GM18858 (cell line): ENCODE data around the gene CYP51A1.
"Not testable (repeated sequence)": the region's sequence is repeated elsewhere in the genome, so short reads cannot be mapped to it uniquely, and the experiment has no call there.

Experiments used
- ATAC-seq: cut with Tn5 transposase; IDR thresholded peaks from one replicate; pipeline ENCODE4 v1.9.1; 2021; ENCODE audit not compliant: unreplicated experiment

Gene CYP51A1

GRCh38 chr7:92131764-92132330 is 2.4 kb downstream of the CYP51A1 start:
- ATAC-seq, result no peak

DNA sequence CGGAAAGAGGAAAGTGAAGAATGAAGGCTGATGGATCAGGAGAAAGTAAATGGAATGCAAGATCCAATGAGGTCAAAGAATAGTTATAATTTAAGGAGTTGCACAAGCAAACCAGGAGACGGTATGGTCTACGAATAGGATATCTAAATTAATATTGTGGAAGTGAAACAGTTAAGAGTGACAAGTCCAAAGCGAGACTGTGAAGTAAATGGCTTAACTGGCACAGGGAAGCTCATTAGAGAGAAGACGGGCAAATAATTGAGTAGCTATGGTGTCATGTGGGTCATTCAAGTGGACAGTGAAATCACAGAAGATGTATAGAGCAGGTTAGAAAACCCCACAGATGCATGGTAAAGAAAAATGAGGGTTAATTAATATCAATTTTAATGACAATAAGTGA is 3.2 kb downstream of the CYP51A1 start:
- ATAC-seq, result no peak

DNA sequence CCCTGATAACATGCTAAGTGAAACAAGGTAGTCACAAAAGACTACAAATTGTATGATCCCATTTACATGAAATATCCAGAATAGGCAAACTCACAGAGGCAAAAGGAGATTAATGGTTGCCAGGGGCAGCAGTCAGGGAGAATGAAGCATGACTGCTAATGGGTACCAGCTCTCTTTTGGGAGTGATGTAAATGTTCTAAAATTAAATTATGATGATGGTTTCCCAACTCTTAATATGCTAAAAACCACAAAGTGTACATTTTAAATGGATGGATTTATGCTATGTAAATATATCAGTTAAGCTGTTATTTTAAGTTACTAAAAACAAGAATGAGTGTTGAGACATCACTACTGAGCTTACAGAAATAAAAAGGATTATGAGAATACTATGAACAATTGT is 12.6 kb downstream of the CYP51A1 start:
- no peak for ATAC-seq

DNA sequence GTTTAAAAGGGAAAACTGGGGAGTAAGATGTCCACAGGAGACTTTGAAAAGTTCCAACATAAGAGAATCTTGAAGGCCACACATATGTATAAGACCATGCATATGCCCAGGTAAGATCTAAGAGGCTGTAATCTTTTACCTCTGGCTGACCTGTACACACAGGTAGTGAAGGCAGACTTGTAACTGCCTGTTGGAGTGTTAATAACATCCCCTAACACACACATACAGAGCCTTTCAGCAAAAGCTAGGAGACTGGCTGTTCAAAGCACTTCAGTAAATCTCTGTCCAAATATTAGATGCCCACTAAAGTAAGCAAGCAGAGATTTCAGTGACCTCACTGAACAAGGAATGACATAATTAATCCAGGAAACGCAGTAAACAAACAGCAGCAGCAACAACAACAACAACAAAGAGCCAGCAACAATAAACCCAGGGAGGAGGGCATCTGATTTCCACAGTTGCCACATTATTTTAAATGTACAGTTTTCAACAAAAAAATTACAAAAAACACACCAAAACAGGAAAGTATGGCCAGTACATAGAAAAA is 15.0 kb downstream of the CYP51A1 start:
- no peak for ATAC-seq

GRCh38 chr7:92116949-92117348 is 17.3 kb downstream of the CYP51A1 start:
- ATAC-seq, result no peak

GRCh38 chr7:92115821-92116220 is 18.5 kb downstream of the CYP51A1 start:
- no peak for ATAC-seq

DNA sequence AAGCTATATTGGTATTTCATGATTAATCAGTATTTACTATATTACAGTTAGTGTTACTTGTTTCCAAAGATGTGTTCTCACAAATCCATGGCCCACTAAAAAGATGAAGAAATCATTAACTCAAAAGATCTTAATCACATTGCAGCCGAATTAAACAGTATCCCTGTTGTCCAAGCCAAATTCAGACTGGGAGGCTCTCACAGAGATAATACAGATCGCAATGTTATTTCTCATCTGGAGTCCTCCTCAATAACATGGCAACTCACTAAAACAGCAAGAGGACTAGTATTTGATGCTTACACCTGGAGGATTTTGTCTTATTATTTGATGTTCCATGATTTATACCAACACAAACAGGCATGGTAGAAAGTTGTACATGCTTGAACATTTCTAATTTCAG is 23.4 kb downstream of the CYP51A1 start:
- ATAC-seq, result no peak

DNA sequence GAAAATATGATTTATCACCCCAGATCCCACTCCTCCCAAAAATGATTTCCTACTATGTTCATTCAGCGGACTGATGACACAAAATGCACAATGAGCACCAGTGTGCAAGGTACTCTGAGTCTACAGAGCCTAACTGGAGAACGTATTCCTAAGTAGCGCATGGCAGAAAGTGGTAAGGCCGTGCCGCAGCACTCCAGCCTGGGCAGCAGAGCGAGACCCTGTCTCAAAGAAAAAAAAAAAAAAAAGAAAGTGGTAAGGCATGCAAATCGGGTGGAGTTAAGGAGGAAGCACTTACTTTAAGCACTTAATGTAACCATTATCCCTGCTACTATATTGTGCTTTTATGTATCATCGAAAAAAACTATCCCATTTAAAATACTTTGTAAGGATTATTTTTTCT is 25.5 kb downstream of the CYP51A1 start:
- ATAC-seq, result no peak

DNA sequence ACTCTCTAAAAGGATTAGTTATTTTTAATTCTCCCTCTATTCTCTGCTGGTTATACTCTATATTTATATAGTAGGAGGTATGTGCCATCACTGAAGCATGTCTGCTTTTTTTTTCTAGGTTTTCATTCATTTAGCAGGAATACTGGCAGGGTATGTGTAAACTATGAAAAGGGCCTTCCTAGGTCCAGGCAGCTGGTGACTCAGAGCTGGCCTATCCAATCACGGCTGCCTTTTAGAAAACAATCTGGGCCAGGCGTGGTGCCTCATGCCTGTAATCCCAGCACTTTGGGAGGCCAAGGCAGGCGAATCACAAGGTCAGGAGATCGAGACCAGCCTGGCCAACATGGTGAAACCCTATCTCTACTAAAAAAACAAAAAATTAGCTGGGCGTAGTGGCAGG is 31.4 kb downstream of the CYP51A1 start:
- not testable (repeated sequence) for ATAC-seq

GRCh38 chr7:92100534-92100933 is 33.7 kb downstream of the CYP51A1 start:
- no peak for ATAC-seq

- no peak for ATAC-seq
These were observed 38.9 kb downstream of the CYP51A1 start for GRCh38 chr7:92095380-92095779.

DNA sequence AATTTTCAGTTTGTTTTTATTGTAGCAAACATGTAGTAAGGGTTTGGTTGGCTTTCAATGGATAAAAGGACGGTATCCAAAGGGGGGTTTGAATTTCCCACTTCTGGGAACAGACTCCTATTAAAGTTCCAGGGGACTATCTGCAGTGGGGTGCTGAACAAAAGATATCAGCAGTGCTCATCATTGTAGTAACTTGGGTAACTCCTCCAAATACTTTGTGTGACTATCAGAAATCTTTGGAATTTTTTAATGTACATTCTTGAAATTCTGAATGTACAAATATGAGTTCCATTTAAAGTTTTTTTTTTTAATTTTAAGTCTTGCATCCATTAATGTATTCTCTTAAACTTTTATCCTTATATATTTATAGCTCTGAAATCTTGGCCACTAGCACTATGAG is 42.1 kb downstream of the CYP51A1 start:
- ATAC-seq, result no peak

DNA sequence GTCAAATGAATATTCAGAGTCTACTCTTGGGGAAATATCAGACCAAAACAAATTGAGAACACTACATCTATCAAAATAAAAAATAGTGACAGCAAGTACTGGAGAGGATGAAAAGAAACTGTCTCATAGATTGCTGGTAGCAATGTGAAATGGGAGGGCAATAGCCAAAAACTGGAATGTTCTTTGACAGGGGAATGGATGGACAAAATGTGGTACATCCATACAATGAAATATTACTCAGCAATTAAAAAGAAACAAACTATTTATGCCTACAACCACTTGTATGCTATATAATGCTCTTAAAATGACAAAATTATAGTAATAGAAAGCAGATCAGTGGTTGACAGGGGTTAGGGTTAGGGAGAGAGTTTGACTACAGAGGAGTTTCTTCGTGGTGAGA is 46.0 kb downstream of the CYP51A1 start:
- no peak for ATAC-seq

- ATAC-seq, result not testable (repeated sequence)
These were observed 50.4 kb downstream of the CYP51A1 start for GRCh38 chr7:92083922-92084321.

- ATAC-seq, result no peak
These were observed 57.8 kb downstream of the CYP51A1 start for GRCh38 chr7:92076509-92076908.

GRCh38 chr7:92075455-92076158 is 58.7 kb downstream of the CYP51A1 start:
- peak; percentile 96 for ATAC-seq

GRCh38 chr7:92072708-92073107 is 61.6 kb downstream of the CYP51A1 start:
- ATAC-seq, result no peak

DNA sequence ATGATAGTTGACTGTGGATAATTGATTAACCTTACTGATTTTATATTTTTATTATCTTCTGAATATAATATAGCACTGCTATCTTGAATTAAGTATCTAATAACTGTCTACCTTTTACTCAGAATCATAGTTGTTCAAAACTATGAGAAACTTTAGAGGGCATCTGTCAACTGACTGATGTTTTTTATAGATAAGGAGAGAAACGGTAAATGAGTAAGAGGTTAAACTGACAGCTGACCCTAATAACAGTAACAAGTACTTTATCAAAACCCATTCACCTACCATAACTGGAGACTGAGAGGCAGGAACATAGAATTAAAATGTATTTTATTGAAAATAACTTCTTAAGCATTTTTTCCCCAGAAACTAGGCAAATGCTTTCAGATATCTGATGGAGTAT is 62.2 kb downstream of the CYP51A1 start:
- no peak for ATAC-seq

- ATAC-seq, result no peak
These were observed 63.2 kb downstream of the CYP51A1 start for GRCh38 chr7:92071032-92071431.

- no peak for ATAC-seq
These were observed 69.7 kb downstream of the CYP51A1 start for GRCh38 chr7:92064438-92065029.
